Measurements from ENCODE around the gene SLC6A3. TPM values are rescaled to one million over a fixed set of nuclear protein-coding genes. Genes with fewer than 3 reads are reported as not detected.

The SLC6A3 gene
- total and polyA plus RNA-seq, 9 donors = 0.05 to 0.62 (median 0.40) TPM

DNA sequence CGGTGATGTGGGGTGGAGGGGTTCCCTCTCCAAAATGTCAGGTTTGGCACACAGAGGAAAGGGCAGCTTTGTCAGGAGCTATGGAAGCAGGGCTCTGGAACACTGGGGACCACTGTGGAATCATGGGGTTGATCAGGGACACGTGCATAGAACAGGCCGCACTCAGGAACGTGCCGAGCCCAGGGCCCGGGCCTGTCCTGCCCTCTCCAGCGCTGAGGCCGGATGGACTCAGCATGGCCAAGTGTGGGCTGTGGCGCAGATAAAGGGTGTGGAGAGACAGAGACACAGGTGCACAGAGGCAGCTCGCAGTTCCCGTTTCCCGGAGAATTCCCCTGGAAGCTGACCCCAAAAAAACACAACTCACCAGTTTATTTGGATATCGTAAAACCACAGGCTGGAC lies 37.8 kb upstream of the SLC6A3 start:
- TF ChIP-seq EP300 (IDR thresholded peaks at IDR 0.05) = no peak
- TF ChIP-seq POLR2A (IDR thresholded peaks at IDR 0.05) = no peak
- TF ChIP-seq, protein P1, sequence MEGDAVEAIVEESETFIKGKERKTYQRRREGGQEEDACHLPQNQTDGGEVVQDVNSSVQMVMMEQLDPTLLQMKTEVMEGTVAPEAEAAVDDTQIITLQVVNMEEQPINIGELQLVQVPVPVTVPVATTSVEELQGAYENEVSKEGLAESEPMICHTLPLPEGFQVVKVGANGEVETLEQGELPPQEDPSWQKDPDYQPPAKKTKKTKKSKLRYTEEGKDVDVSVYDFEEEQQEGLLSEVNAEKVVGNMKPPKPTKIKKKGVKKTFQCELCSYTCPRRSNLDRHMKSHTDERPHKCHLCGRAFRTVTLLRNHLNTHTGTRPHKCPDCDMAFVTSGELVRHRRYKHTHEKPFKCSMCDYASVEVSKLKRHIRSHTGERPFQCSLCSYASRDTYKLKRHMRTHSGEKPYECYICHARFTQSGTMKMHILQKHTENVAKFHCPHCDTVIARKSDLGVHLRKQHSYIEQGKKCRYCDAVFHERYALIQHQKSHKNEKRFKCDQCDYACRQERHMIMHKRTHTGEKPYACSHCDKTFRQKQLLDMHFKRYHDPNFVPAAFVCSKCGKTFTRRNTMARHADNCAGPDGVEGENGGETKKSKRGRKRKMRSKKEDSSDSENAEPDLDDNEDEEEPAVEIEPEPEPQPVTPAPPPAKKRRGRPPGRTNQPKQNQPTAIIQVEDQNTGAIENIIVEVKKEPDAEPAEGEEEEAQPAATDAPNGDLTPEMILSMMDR (IDR thresholded peaks at IDR 0.05) = no peak
- Histone ChIP-seq H3K36me3 (no peaks in the 10 kb centered on the region), H3K4me3 (no peak overlapping the region), H3K9me3 (no peaks in the 10 kb centered on the region), H3K27me3 (no peaks in the 10 kb centered on the region), H3K4me1 (ENCODE audit: insufficient read depth) (no peaks in the 10 kb centered on the region), H3K27ac (no peak overlapping the region)
- 90 to 92% (median 91%) methylated on average over 13 of the region's 13 CpGs for WGBS, 3 donors
- no peak for DNase-seq
- intact Hi-C loops (cut with DNase I) = loop anchor here in 1 of 4 donors (10.0 kb wide), 1 partner anchor 162 kb away; no protein-coding TSS in a partner anchor

DNA sequence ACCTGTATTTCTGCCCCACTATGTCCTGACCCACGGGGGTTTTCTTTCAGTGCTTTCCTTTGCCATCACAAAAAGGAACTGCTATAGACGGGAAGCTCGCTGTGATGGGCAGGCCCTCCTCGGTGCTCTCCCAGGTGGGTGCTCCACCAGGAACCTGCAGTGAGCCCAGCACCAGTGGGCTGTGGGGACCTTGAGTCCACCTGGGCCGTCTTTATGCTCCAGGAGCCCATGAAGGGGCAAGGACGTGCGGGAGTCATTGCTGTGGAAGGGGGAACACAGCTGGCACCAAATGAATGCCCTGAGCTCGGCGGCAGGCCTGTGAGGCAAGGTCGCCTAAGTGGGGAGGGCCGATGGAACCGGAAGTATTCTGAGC lies 36.7 kb upstream of the SLC6A3 start:
- H3K27ac ChIP-seq = no peak overlapping the region
- DNase-seq = no peak
- H3K36me3 ChIP-seq = no peaks in the 10 kb centered on the region
- no peaks in the 10 kb centered on the region for H3K27me3 ChIP-seq
- H3K4me1 ChIP-seq (ENCODE audit: insufficient read depth) = no peaks in the 10 kb centered on the region
- H3K9me3 ChIP-seq = no peaks in the 10 kb centered on the region
- no peak overlapping the region for H3K4me3 ChIP-seq
- 88 to 93% (median 91%) methylated on average over 12 of the region's 12 CpGs for WGBS, 3 donors
- intact Hi-C loops (cut with DNase I) = loop anchor here in 2 of 4 donors (1.0 to 10.0 kb wide), 2 partner anchors 73 to 163 kb away; no protein-coding TSS in a partner anchor
- TF ChIP-seq POLR2A (IDR thresholded peaks at IDR 0.05) = no peak
- no peak for TF ChIP-seq EP300 (IDR thresholded peaks at IDR 0.05)
- TF ChIP-seq, protein P1 (IDR thresholded peaks at IDR 0.05) = no peak

DNA sequence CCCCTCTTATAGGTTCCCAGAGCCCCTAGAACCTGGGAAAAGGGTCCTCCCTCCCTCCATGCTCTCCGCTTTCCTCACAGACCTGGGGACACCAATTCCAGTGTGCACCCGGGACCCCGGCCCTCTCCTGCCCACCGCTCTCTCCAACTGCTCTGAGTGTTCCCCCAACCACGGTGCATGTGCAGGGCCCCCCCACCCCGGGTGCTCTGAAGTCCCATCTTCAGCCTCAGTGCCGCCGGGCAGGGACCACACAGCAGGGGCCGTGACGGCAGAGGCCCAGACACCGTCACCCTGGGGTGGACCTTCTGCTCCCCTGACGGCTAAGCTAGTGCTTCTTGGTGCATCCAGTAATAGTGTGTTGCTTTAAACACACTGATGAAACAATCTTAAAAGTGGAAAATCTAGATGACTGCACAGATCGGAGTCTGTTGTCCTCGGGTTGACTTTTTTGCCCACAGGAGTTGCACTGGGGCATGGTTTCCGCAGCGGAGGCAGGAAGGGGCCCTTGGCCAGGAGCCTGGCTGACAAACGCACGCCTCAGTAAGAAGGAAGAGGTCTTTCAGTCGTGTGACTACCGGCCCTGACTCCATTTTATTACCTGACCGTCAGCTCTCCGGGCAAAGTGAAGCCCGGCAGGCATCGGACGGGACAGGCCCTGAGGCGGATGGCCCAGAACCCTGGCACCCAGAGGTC lies 36.2 kb upstream of the SLC6A3 start:
- whole genome bisulfite sequencing, 3 donors = 94% methylated on average over 26 of the region's 26 CpGs
- DNase-seq = no peak
- Histone ChIP-seq H3K9me3 (no peaks in the 10 kb centered on the region), H3K36me3 (no peaks in the 10 kb centered on the region), H3K4me1 (ENCODE audit: insufficient read depth) (no peaks in the 10 kb centered on the region), H3K4me3 (no peak overlapping the region), H3K27ac (no peak overlapping the region), H3K27me3 (no peaks in the 10 kb centered on the region)
- intact Hi-C loops (cut with DNase I) = loop anchor here in 2 of 4 donors (1.0 to 10.0 kb wide), 2 partner anchors 72 to 163 kb away; no protein-coding TSS in a partner anchor
- no peak for TF ChIP-seq POLR2A (IDR thresholded peaks at IDR 0.05)
- no peak for TF ChIP-seq EP300 (IDR thresholded peaks at IDR 0.05)
- TF ChIP-seq, protein P1 (IDR thresholded peaks at IDR 0.05) = no peak

DNA sequence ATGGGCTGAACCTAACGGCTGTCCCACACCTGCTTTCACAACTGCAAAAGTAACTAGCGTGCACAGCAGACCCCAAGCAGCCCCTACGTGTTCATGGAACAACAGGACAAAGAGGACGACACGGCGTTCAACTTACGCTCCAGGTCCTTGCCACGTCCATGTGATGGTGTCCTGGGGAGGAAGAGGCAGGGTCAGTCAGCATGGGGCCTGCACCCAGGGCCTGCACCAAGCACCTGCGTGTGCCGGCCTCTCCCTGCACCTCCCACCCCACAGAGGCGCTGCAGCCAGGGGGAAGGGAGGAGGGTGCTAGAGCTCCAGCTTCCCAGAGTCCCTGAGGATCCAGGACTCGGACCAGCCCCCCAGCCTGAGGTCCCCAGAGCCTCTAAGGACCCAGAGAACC lies 35.6 kb upstream of the SLC6A3 start:
- H3K4me3 ChIP-seq = no peak overlapping the region
- H3K27me3 ChIP-seq = no peaks in the 10 kb centered on the region
- intact Hi-C loops (cut with DNase I) = loop anchor here in 2 of 4 donors (1.0 to 10.0 kb wide), 2 partner anchors 72 to 164 kb away; no protein-coding TSS in a partner anchor
- no peak overlapping the region for H3K27ac ChIP-seq
- no peaks in the 10 kb centered on the region for H3K4me1 ChIP-seq (ENCODE audit: insufficient read depth)
- DNase-seq = no peak
- TF ChIP-seq EP300 (IDR thresholded peaks at IDR 0.05) (no peak), POLR2A (IDR thresholded peaks at IDR 0.05) (no peak)
- TF ChIP-seq, protein P1 (IDR thresholded peaks at IDR 0.05) = no peak
- WGBS, 3 donors = 80 to 93% (median 92%) methylated on average over 12 of the region's 12 CpGs
- no peaks in the 10 kb centered on the region for H3K36me3 ChIP-seq
- H3K9me3 ChIP-seq = no peaks in the 10 kb centered on the region

All from ovary (tissue), 9 donors.